Neural progenitor cell (in vitro differentiated cells): ENCODE results near the gene DNMT3B.

Experiments used
- EZH2 ChIP-seq: fragments of 200-600 bp; sonication (generic); IDR thresholded peaks from 2 replicates; pipeline ENCODE4 v1.6.1; 2017; ENCODE audit warnings: antibody characterized with exemption, mild to moderate bottlenecking, moderate library complexity
- EZH2phosphoT487 ChIP-seq: fragments of 200-600 bp; sonication (generic); IDR thresholded peaks from 2 replicates; pipeline ENCODE4 v1.6.1; 2017; ENCODE audit warnings: antibody characterized with exemption
- TF ChIP-seq, protein P1 (sequence below): fragments of 200-600 bp; sonication (generic); IDR thresholded peaks from 2 replicates; pipeline ENCODE4 v1.5.1; 2017; ENCODE audit warnings: antibody characterized with exemption, mild to moderate bottlenecking

GRCh38 chr20:32807706-32808105 is 45.5 kb downstream of the DNMT3B start:
- TF ChIP-seq EZH2 (no peak), EZH2phosphoT487 (no peak)
- TF ChIP-seq, protein P1, sequence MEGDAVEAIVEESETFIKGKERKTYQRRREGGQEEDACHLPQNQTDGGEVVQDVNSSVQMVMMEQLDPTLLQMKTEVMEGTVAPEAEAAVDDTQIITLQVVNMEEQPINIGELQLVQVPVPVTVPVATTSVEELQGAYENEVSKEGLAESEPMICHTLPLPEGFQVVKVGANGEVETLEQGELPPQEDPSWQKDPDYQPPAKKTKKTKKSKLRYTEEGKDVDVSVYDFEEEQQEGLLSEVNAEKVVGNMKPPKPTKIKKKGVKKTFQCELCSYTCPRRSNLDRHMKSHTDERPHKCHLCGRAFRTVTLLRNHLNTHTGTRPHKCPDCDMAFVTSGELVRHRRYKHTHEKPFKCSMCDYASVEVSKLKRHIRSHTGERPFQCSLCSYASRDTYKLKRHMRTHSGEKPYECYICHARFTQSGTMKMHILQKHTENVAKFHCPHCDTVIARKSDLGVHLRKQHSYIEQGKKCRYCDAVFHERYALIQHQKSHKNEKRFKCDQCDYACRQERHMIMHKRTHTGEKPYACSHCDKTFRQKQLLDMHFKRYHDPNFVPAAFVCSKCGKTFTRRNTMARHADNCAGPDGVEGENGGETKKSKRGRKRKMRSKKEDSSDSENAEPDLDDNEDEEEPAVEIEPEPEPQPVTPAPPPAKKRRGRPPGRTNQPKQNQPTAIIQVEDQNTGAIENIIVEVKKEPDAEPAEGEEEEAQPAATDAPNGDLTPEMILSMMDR = no peak
